HPDE6-E6E7 (cell line): ENCODE data around the gene CHIC2.
"Not testable (repeated sequence)": the region's sequence is repeated elsewhere in the genome, so short reads cannot be mapped to it uniquely, and the experiment has no call there.

Source experiments
- DNase-seq: peaks from one replicate; pipeline ENCODE4 v3.0.0; 2011; ENCODE audit warnings: missing footprints; ENCODE audit errors: extremely low spot score

CHIC2 gene

GRCh38 chr4:54061067-54061466 lies 3.3 kb downstream of the CHIC2 start:
- DNase-seq: no peak

- DNase-seq: no peak
Observed at GRCh38 chr4:54060116-54060515, 4.3 kb downstream of the CHIC2 start.

GRCh38 chr4:54058171-54058570 lies 6.2 kb downstream of the CHIC2 start:
- no peak for DNase-seq

GRCh38 chr4:54056360-54056759 lies 8.0 kb downstream of the CHIC2 start:
- DNase-seq: no peak

DNA sequence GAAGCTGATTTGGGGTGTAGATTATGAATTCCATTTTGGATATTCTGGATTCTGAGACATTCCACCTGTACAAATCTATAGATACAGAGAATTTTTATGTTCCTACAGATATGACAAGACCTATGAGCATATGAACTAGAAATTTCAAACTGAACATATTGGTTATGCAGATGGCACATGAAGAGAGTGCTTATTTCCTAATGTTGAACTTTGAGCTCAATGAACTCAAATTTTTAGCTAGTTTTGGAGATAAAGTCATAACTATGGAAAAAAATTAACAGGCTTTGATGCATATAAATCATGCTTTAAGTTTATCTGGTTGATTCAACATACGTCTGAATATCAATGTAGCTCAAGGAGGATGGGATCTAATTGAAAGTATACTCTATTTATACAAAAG lies 8.9 kb downstream of the CHIC2 start:
- DNase-seq: no peak

DNA sequence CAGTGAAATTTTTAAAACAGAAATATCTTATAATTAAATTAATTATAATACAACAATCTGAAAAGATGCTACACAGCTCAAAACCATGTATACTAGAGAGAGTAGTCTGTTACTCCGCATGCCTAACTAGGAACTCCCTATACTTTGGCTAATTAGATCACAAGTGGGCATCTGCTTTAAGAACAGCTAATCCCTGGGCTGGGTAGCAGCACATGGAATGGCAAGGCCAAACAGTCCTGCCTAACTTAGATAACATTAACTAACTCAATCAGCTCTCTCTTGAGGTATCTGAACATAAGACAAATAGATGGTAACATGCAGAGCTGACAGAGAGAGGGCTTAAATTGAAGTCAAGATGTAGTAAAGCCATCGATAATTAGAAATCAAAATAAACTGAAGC lies 9.9 kb downstream of the CHIC2 start:
- DNase-seq: no peak

DNA sequence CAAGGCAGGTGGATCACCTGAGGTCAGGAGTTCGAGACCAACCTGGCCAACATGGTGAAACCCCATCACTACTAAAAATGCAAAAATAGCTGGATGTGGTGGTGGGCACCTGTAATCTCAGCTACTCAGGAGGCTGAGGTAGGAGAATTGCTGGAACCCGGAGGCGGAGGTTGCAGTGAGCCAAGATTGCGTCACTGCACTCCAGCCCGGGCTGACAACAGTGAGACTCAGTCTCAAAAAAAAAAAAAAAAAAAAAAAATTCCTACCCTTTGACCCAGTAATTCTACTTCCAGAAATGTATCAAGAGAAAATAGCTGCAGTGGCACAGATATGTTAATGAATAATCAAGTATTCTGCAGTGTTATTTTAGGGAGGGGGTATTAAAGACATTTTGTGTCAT lies 11.1 kb downstream of the CHIC2 start:
- DNase-seq: not testable (repeated sequence)

DNA sequence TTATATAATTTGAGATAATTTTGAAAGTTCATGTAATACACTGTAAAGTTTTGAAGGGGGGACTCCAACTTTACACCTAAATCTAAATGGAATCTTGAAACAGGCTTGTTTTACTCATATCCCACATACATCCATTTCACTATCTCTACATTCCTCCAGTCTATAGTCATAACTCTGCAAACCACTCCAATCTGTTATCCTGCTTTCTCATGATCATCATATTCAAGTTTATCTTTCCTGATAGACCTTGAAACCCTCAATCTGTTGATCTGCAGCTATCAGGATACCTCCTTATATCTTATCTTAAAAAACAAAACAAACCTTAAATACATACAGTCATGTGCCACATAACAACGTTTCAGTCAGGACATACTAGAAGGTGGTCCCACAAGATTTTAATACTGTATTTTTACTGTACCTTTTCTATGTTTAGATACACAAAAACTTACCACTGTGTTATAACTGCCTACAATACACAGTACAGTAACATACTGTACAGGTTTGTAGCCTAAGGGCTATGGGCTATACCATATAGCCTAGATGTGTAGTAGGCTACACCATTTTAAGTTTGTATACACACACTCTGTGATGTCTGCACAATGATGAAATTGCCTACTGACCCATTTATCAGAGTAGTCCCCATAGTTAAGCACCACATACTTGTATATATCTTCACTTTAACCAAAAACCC lies 14.0 kb downstream of the CHIC2 start:
- no peak for DNase-seq

DNA sequence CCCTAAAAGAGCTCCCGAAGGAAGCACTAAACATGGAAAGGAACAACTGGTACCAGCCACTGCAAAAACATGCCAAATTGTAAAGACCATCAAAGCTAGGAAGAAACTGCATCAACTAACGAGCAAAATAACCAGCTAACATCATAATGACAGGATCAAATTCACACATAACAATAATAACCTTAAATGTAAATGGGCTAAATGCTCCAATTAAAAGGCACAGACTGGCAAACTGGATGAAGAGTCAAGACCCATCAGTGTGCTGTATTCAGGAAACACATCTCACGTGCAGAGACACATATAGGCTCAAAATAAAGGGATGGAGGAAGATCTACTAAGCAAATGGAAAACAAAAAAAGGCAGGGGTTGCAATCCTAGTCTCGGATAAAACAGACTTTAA lies 20.8 kb downstream of the CHIC2 start:
- DNase-seq: not testable (repeated sequence)

- DNase-seq: no peak
Observed at GRCh38 chr4:54041933-54042332, 22.5 kb downstream of the CHIC2 start.

GRCh38 chr4:54041100-54041499 lies 23.3 kb downstream of the CHIC2 start:
- DNase-seq: no peak

GRCh38 chr4:54038056-54038455 lies 26.3 kb downstream of the CHIC2 start:
- DNase-seq: no peak

DNA sequence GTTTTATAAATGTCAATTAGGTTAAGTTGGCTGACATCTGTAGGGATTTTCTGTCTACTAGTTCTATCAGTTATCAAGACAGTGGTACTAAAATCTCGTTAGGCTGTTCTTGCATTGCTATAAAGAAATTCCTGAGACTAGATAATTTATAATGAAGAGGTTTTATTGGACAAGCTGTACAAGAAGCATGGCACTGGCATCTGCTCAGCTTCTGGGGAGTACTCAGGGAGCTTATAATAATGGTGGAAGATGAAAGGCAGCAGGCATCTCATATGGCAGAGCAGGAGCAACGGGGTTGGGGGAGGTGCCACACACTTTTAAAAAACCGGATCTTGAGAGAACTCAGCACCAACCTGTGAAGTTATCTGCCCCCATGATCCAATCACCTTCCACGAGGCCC lies 28.2 kb downstream of the CHIC2 start:
- no peak for DNase-seq

- no peak for DNase-seq
Observed at GRCh38 chr4:54032558-54033135, 31.8 kb downstream of the CHIC2 start.

DNA sequence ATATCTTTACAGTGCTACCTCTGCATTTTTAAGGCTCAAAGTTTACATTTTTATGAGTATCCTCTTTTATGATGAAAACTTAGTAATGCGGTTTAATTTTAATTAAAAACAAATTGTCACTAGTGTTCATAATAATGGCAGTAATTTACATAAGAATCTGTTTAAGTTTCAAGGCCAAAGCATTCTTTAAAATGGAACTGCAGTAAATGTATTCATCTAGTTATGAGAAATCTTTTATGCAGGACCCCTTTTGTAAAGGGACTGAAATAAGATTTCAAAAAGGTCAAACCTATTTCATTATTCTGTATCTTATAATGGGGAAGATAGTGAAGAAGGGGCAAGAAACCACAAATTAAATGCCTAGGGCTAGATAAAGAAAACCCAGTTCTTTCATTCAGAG lies 37.1 kb downstream of the CHIC2 start:
- no peak for DNase-seq

- DNase-seq: no peak
Observed at GRCh38 chr4:54025582-54025981, 38.8 kb downstream of the CHIC2 start.

DNA sequence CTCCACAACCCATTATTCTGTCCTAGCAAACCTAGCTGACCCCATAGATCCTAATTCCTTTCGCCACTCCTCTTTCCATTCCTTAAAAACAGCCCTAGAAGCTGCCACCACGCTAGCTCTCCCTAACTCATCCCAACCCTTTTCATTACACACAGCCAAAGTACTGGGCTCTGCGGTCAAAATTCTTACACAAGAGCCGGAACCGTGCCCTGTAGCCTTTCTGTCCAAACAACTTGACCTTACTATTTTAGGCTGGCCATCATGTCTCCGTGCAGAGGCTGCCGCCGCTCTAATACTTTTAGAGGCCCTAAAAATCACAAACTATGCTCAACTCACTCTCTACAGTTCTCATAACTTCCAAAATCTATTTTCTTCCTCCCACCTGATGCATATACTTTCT lies 41.4 kb downstream of the CHIC2 start:
- not testable (repeated sequence) for DNase-seq

- no peak for DNase-seq
Observed at GRCh38 chr4:54017974-54018373, 46.4 kb downstream of the CHIC2 start.

GRCh38 chr4:54017308-54017707 lies 47.1 kb downstream of the CHIC2 start:
- DNase-seq: no peak

DNA sequence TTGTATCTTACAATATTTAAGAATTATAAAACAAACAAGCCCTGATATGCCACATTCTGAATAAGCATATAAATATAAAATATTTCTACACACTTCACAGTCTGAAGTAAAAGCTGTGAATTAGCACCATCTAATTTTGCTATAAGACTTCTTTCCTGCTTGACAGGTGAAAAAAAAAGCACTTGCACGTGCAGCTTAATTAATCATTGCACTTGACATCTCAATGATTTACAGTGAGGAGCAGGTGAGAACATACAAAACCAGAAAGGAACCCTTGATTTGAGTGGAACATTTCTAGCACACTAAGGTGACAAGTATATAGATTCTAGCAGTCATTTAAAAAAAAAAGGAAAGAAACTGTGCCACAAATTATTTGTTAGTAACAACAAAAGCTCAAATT lies 47.9 kb downstream of the CHIC2 start:
- DNase-seq: no peak

GRCh38 chr4:54015423-54016030 lies 48.9 kb downstream of the CHIC2 start:
- DNase-seq: no peak

DNA sequence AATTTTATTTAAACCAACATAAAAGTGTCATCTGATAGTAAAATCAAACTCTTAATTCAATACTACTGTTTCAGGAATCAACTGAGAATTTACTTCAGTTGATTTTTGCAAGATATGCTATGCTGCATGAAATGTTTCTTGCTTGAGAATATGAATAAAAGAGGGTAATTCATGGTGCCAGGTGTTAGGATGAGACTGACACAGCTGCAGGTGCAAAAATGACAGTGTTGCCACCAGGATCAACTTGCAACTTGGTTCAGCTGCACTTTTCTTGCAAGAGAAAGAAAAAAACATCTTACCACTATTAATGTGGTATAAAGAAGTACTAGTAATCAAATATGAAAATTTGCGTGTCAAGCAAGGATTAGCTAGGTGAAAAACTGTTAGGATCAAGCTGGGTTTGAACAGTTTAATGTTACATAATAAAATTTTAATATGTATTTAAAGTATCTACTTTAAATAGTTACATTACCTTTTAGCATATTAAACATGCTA lies 49.7 kb downstream of the CHIC2 start:
- DNase-seq: no peak

- DNase-seq: no peak
Observed at GRCh38 chr4:54011201-54011600, 53.2 kb downstream of the CHIC2 start.
